HG02571 (cell line): ENCODE results near the gene CLN5.
A peak's percentile ranks its signal among the peaks of the same experiment; 100 is the strongest.
"Not testable (repeated sequence)": the region's sequence is repeated elsewhere in the genome, so short reads cannot be mapped to it uniquely, and the experiment has no call there.

Experiments
- ATAC-seq: cut with Tn5 transposase; IDR thresholded peaks from one replicate; pipeline ENCODE4 v1.9.1; 2021; ENCODE audit warnings: mild to moderate bottlenecking, moderate library complexity; ENCODE audit not compliant: unreplicated experiment

The CLN5 gene

GRCh38 chr13:76974618-76974975 lies 17.3 kb upstream of the CLN5 start:
- no peak for ATAC-seq

GRCh38 chr13:76975863-76976262 lies 16.0 kb upstream of the CLN5 start:
- no peak for ATAC-seq

GRCh38 chr13:76976490-76976889 lies 15.4 kb upstream of the CLN5 start:
- no peak for ATAC-seq

GRCh38 chr13:76976929-76977328 lies 15.0 kb upstream of the CLN5 start:
- no peak for ATAC-seq

- peak; percentile 99 for ATAC-seq
These were observed 11.7 kb upstream of the CLN5 start for GRCh38 chr13:76980075-76980718.

GRCh38 chr13:76982061-76982460 lies 9.8 kb upstream of the CLN5 start:
- no peak for ATAC-seq

- no peak for ATAC-seq
These were observed 8.2 kb upstream of the CLN5 start for GRCh38 chr13:76983676-76984075.

- peak; percentile 39 for ATAC-seq
These were observed 467 bp upstream of the CLN5 start for GRCh38 chr13:76991432-76991795.

GRCh38 chr13:76992548-76993001 lies 694 bp downstream of the CLN5 start:
- no peak for ATAC-seq

- no peak for ATAC-seq
These were observed 1.1 kb downstream of the CLN5 start for GRCh38 chr13:76993021-76993420.

GRCh38 chr13:76993473-76993872 lies 1.6 kb downstream of the CLN5 start:
- no peak for ATAC-seq

- ATAC-seq = no peak
These were observed 2.4 kb downstream of the CLN5 start for GRCh38 chr13:76994281-76994680.

- no peak for ATAC-seq
These were observed 8.6 kb downstream of the CLN5 start for GRCh38 chr13:77000475-77000874.

GRCh38 chr13:77001540-77001939 lies 9.7 kb downstream of the CLN5 start:
- ATAC-seq = no peak

- ATAC-seq = no peak
These were observed 10.2 kb downstream of the CLN5 start for GRCh38 chr13:77001963-77002587.

GRCh38 chr13:77002590-77003190 lies 10.8 kb downstream of the CLN5 start:
- no peak for ATAC-seq

- not testable (repeated sequence) for ATAC-seq
These were observed 16.5 kb downstream of the CLN5 start for GRCh38 chr13:77008337-77008736.

- ATAC-seq = no peak
These were observed 17.1 kb downstream of the CLN5 start for GRCh38 chr13:77009011-77009410.

GRCh38 chr13:77009719-77010118 lies 17.8 kb downstream of the CLN5 start:
- ATAC-seq = not testable (repeated sequence)

GRCh38 chr13:77013853-77014542 lies 22.1 kb downstream of the CLN5 start:
- no peak for ATAC-seq

GRCh38 chr13:77014906-77015685 lies 23.2 kb downstream of the CLN5 start:
- no peak for ATAC-seq
